Measurements from ENCODE around the gene NFKB2. TPM values are rescaled to one million over a fixed set of nuclear protein-coding genes. Genes with fewer than 3 reads are reported as not detected.

Gene NFKB2
- total RNA-seq, result 100 to 1,000 TPM; 241 to 242 TPM

DNA sequence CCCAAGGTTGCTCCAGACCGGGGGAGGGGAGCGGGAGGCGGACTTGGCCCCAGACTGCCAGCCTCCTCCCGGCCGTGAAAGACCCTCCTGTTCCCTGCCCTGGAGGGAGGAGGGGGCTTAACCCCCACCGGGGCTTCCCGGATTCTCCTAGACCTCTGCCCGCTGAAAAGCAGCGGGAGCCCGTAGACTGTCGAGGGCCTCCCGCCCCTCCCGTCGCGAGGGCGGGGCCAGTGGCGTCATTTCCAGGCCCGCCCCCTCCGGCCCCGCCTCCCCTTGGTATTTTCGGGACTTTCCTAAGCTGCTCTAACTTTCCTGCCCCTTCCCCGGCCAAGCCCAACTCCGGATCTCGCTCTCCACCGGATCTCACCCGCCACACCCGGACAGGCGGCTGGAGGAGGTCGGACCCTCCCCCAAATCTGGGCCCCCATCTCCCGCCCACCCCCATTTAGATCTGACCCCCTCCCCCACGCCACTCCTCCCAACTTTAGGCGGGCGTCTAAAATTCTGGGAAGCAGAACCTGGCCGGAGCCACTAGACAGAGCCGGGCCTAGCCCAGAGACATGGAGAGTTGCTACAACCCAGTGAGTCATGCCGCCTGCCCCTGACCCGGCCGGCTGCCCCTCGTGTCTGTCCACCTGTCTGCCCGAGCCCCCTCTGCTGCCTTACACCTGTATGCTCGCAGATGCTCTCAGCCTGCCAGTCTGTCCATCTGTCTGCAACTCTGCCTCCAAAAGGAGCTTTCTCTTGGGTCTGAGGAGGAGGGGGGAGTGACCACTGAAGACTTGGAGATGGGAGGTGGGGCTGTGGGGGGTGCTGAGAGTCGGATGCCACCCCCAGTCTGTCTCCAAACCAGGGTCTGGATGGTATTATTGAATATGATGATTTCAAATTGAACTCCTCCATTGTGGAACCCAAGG lies at the start of gene NFKB2:
TSS of gene NFKB2 (plus strand) at position 306 of the 917 bp plus-strand sequence. CDS start at position 561, 255 bp downstream.
- Mint-ChIP-seq H3K36me3 (peaks cover 55% of the 10 kb centered on the region), H3K9me3 (no peaks in the 10 kb centered on the region), H3K4me3 (peak within 1 kb of the TSS; percentile 94), H3K27ac (peak within 1 kb of the TSS; percentile 99), H3K4me1 (ENCODE audit: low read depth) (peaks cover 52% of the 10 kb centered on the region), H3K27me3 (no peaks in the 10 kb centered on the region)
- peak; percentile 94 for DNase-seq
- intact Hi-C loops (cut with micrococcal nuclease), result loop anchor here (1.0 to 2.0 kb wide), 5 partner anchors 150 to 277 kb away; partner anchors contain the start of gene GBF1
- CTCF ChIA-PET, result interaction anchor here (1.0 to 13.2 kb wide), 13 partner anchors 10 to 258 kb away, joined by 3 to 213 read pairs (median 9); partner anchors contain the start of genes CUEDC2, FBXL15 and SUFU
- POLR2A ChIA-PET, result interaction anchor here (0.9 to 7.9 kb wide), 18 partner anchors 10 to 281 kb away, joined by 3 to 84 read pairs (median 12); partner anchors contain the start of genes C10orf95, CUEDC2, FBXL15 and GBF1

GRCh38 chr10:102347236-102347828 lies 48.2 kb upstream of the NFKB2 start:
- POLR2A ChIA-PET, result interaction anchor here (1.0 kb wide), 1 partner anchor 102 kb away, joined by 3 read pairs; the partner anchor contains the start of gene GBF1
- H3K36me3 Mint-ChIP-seq, result peaks cover 18% of the 10 kb centered on the region
- peak; percentile 56 for DNase-seq
- no peak overlapping the region for H3K27ac Mint-ChIP-seq
- H3K9me3 Mint-ChIP-seq, result no peaks in the 10 kb centered on the region
- peaks cover 17% of the 10 kb centered on the region for H3K4me1 Mint-ChIP-seq (ENCODE audit: low read depth)
- intact Hi-C loops (cut with micrococcal nuclease), result loop anchor here (1.0 kb wide), 1 partner anchor 116 kb away; no protein-coding TSS in a partner anchor
- no peaks in the 10 kb centered on the region for H3K27me3 Mint-ChIP-seq
- H3K4me3 Mint-ChIP-seq, result no peak overlapping the region
- CTCF ChIA-PET, result interaction anchor here (0.6 to 14.9 kb wide), 14 partner anchors 11 to 1610 kb away, joined by 3 to 1053 read pairs (median 4); partner anchors contain the start of genes ELOVL3, GBF1 and PITX3

- H3K36me3 Mint-ChIP-seq, result peaks cover 19% of the 10 kb centered on the region
- peak; percentile 77 for DNase-seq
- intact Hi-C loops (cut with micrococcal nuclease), result loop anchor here (1.0 kb wide), 2 partner anchors 121 to 183 kb away; no protein-coding TSS in a partner anchor
- CTCF ChIA-PET, result interaction anchor here (0.6 to 14.9 kb wide), 51 partner anchors 10 to 280 kb away, joined by 3 to 1053 read pairs (median 5); partner anchors contain the start of genes CUEDC2, ELOVL3, FBXL15 and GBF1
- no peak overlapping the region for H3K4me3 Mint-ChIP-seq
- no peaks in the 10 kb centered on the region for H3K9me3 Mint-ChIP-seq
- H3K4me1 Mint-ChIP-seq (ENCODE audit: low read depth), result peaks cover 4% of the 10 kb centered on the region
- no peak overlapping the region for H3K27ac Mint-ChIP-seq
- H3K27me3 Mint-ChIP-seq, result no peaks in the 10 kb centered on the region
- POLR2A ChIA-PET, result interaction anchor here (0.5 to 4.6 kb wide), 4 partner anchors 107 to 122 kb away, joined by 3 to 34 read pairs (median 3); no protein-coding TSS in a partner anchor
Observed at GRCh38 chr10:102352066-102352715, 43.3 kb upstream of the NFKB2 start.

GRCh38 chr10:102354451-102354850 lies 41.1 kb upstream of the NFKB2 start:
- CTCF ChIA-PET, result interaction anchor here (1.5 to 14.9 kb wide), 3 partner anchors 13 to 186 kb away, joined by 4 to 1053 read pairs (median 76); partner anchors contain the start of genes ELOVL3 and PITX3
- H3K36me3 Mint-ChIP-seq, result peaks cover 34% of the 10 kb centered on the region
- intact Hi-C loops (cut with micrococcal nuclease), result no loop called here
- H3K4me3 Mint-ChIP-seq, result no peak overlapping the region
- DNase-seq, result no peak
- no peaks in the 10 kb centered on the region for H3K9me3 Mint-ChIP-seq
- H3K4me1 Mint-ChIP-seq (ENCODE audit: low read depth), result peaks cover 18% of the 10 kb centered on the region
- no peak overlapping the region for H3K27ac Mint-ChIP-seq
- no peaks in the 10 kb centered on the region for H3K27me3 Mint-ChIP-seq
- POLR2A ChIA-PET, result interaction anchor here (0.6 kb wide), 2 partner anchors 194 to 241 kb away, joined by 4 to 5 read pairs; no protein-coding TSS in a partner anchor

DNA sequence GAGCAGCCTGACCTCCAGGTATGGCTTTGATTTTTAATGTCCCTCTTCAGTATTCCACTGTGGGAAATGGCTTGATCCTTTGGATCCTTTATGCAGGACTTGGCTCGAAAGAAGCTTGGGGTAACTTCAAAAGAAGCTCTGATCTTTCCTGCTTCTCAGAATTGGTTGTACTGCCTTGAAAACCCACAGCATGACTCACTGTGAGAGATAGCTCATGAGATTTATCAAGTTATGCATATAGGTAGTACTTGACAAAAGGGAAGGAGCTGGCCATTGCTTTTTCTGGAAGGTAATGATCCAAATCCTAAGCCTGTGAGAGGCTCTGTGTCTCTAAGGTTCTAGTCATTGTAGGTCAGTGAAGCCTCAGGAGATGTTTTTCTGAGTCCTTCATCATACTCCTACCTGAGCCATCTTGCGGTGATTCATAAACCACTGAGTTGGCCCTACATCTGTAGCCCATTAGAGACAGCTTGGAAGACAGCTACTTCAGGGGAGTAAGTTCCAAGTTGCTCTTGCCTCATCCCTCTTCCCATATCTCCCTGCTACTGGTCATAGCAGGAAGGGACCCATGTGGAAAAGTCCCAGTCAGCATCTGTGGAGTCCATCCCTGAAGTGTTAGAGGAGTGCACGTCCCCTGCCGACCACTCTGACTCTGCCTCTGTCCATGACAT lies 36.7 kb upstream of the NFKB2 start:
- intact Hi-C loops (cut with micrococcal nuclease), result no loop called here
- ChIA-PET POLR2A (interaction anchor here (0.6 to 1.5 kb wide), 4 partner anchors 71 to 130 kb away, joined by 3 to 4 read pairs (median 4); no protein-coding TSS in a partner anchor), CTCF (interaction anchor here (0.6 to 14.9 kb wide), 15 partner anchors 10 to 272 kb away, joined by 3 to 1053 read pairs (median 3); partner anchors contain the start of genes ACTR1A, ELOVL3, GBF1 and PITX3)
- no peak overlapping the region for H3K4me3 Mint-ChIP-seq
- DNase-seq, result no peak
- H3K27me3 Mint-ChIP-seq, result no peaks in the 10 kb centered on the region
- H3K4me1 Mint-ChIP-seq (ENCODE audit: low read depth), result peaks cover 18% of the 10 kb centered on the region
- peaks cover 57% of the 10 kb centered on the region for H3K36me3 Mint-ChIP-seq
- H3K9me3 Mint-ChIP-seq, result no peaks in the 10 kb centered on the region
- H3K27ac Mint-ChIP-seq, result peak overlapping the region; percentile 24

DNA sequence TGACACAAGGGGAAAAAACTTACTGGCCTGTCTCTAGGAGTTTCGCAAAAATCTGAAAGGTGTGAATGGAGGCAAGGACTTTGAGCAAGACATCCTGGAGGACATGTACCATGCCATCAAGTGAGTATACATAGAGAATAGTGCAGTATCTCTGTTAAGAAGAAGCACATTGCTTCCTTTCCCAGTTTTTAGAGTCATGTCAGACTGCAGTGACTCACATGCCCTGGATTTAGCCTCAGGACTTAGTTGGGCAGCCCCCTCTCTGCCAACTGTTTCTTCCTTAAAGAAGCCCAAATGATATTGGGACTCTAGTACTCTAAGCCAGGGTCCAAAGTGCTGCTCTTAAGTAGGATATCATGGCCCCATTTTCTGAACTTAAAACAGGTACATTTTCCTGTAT lies 28.1 kb upstream of the NFKB2 start:
- no peak overlapping the region for H3K27ac Mint-ChIP-seq
- intact Hi-C loops (cut with micrococcal nuclease), result no loop called here
- H3K4me3 Mint-ChIP-seq, result no peak overlapping the region
- ChIA-PET CTCF (interaction anchor here (7.4 kb wide), 1 partner anchor 136 kb away, joined by 66 read pairs; no protein-coding TSS in a partner anchor), POLR2A (no interaction called here)
- no peaks in the 10 kb centered on the region for H3K27me3 Mint-ChIP-seq
- H3K36me3 Mint-ChIP-seq, result peaks cover 68% of the 10 kb centered on the region
- DNase-seq, result no peak
- H3K9me3 Mint-ChIP-seq, result no peaks in the 10 kb centered on the region
- no peaks in the 10 kb centered on the region for H3K4me1 Mint-ChIP-seq (ENCODE audit: low read depth)

GRCh38 chr10:102368077-102368476 lies 27.4 kb upstream of the NFKB2 start:
- POLR2A ChIA-PET, result no interaction called here
- Mint-ChIP-seq H3K27me3 (no peaks in the 10 kb centered on the region), H3K9me3 (no peaks in the 10 kb centered on the region), H3K27ac (no peak overlapping the region), H3K36me3 (peaks cover 68% of the 10 kb centered on the region), H3K4me3 (no peak overlapping the region), H3K4me1 (ENCODE audit: low read depth) (no peaks in the 10 kb centered on the region)
- no peak for DNase-seq
- CTCF ChIA-PET, result interaction anchor here (1.0 to 4.7 kb wide), 4 partner anchors 10 to 139 kb away, joined by 3 to 21 read pairs (median 3); no protein-coding TSS in a partner anchor
- intact Hi-C loops (cut with micrococcal nuclease), result no loop called here

DNA sequence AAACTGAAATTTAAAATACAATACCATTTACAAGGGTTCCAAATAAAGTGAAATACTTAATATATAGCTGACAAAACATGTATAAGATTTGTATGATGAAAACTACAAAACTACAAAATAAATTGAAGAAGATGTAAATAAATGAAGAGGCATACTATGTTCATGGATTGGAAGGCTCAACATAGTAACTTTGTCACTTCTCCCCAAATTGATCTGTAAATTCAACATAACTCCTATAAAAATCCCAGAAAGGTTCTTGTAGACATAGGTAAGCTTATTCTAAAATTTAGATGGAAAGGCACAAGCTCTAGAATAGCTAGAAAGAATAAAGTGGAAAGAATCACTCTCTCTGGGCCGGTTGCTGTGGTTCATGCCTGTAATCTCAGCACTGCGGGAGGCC lies 24.2 kb upstream of the NFKB2 start:
- intact Hi-C loops (cut with micrococcal nuclease), result no loop called here
- H3K4me1 Mint-ChIP-seq (ENCODE audit: low read depth), result no peaks in the 10 kb centered on the region
- POLR2A ChIA-PET, result no interaction called here
- H3K27ac Mint-ChIP-seq, result no peak overlapping the region
- H3K9me3 Mint-ChIP-seq, result no peaks in the 10 kb centered on the region
- no peak overlapping the region for H3K4me3 Mint-ChIP-seq
- H3K27me3 Mint-ChIP-seq, result no peaks in the 10 kb centered on the region
- H3K36me3 Mint-ChIP-seq, result peaks cover 55% of the 10 kb centered on the region
- CTCF ChIA-PET, result interaction anchor here (0.6 to 4.7 kb wide), 3 partner anchors 19 to 141 kb away, joined by 3 to 21 read pairs (median 5); no protein-coding TSS in a partner anchor
- DNase-seq, result no peak

- Mint-ChIP-seq H3K9me3 (no peaks in the 10 kb centered on the region), H3K27me3 (no peaks in the 10 kb centered on the region), H3K36me3 (peaks cover 47% of the 10 kb centered on the region), H3K4me3 (no peak overlapping the region), H3K27ac (no peak overlapping the region), H3K4me1 (ENCODE audit: low read depth) (no peaks in the 10 kb centered on the region)
- ChIA-PET POLR2A (interaction anchor here (0.6 to 1.3 kb wide), 2 partner anchors 21 to 24 kb away, joined by 3 read pairs; partner anchors contain the start of gene NFKB2), CTCF (interaction anchor here (1.0 to 1.1 kb wide), 3 partner anchors 9 to 145 kb away, joined by 3 read pairs; no protein-coding TSS in a partner anchor)
- no peak for DNase-seq
- intact Hi-C loops (cut with micrococcal nuclease), result no loop called here
Observed at GRCh38 chr10:102375250-102375649, 20.3 kb upstream of the NFKB2 start.

- H3K27ac Mint-ChIP-seq, result no peak overlapping the region
- no peak overlapping the region for H3K4me3 Mint-ChIP-seq
- ChIA-PET CTCF (interaction anchor here (0.7 to 1.1 kb wide), 4 partner anchors 9 to 145 kb away, joined by 3 read pairs; no protein-coding TSS in a partner anchor), POLR2A (interaction anchor here (1.3 kb wide), 1 partner anchor 20 kb away, joined by 3 read pairs; the partner anchor contains the start of gene NFKB2)
- DNase-seq, result no peak
- H3K4me1 Mint-ChIP-seq (ENCODE audit: low read depth), result no peaks in the 10 kb centered on the region
- H3K9me3 Mint-ChIP-seq, result no peaks in the 10 kb centered on the region
- intact Hi-C loops (cut with micrococcal nuclease), result no loop called here
- no peaks in the 10 kb centered on the region for H3K27me3 Mint-ChIP-seq
- peaks cover 43% of the 10 kb centered on the region for H3K36me3 Mint-ChIP-seq
Observed at GRCh38 chr10:102375867-102376266, 19.6 kb upstream of the NFKB2 start.
